ENCODE data around the gene COX19.

The COX19 gene

GRCh38 chr7:958221-959200, 16.8 kb downstream of the COX19 start:
- H3K4me3 ChIP-seq (ENCODE audit: low read depth, low read length) = no peak overlapping the region
- DNase-seq (ENCODE audit: low read depth) = no peak
- TF ChIP-seq POLR2A (IDR thresholded peaks at IDR 0.05; ENCODE audit: extremely low read depth, insufficient read length) (no peak), MAX (IDR thresholded peaks at IDR 0.05; ENCODE audit: low read depth, low read length) (no peak), MYC (IDR thresholded peaks at IDR 0.05; ENCODE audit: low read depth, low read length) (no peak), CTCF (IDR thresholded peaks at IDR 0.05; ENCODE audit: low read depth, low read length) (peak; percentile 6)

GRCh38 chr7:957418-958220, 17.7 kb downstream of the COX19 start:
- peak; percentile 47; the same call in 1 of the 2 replicates for TF ChIP-seq MYC (IDR thresholded peaks at IDR 0.05; ENCODE audit: low read depth, low read length)
- peak; percentile 11 for TF ChIP-seq POLR2A (IDR thresholded peaks at IDR 0.05; ENCODE audit: extremely low read depth, insufficient read length)
- TF ChIP-seq MAX (IDR thresholded peaks at IDR 0.05; ENCODE audit: low read depth, low read length) = peak; percentile 80
- TF ChIP-seq CTCF (IDR thresholded peaks at IDR 0.05; ENCODE audit: low read depth, low read length) = no peak
- peak; percentile 97 for DNase-seq (ENCODE audit: low read depth)
- H3K4me3 ChIP-seq (ENCODE audit: low read depth, low read length) = no peak overlapping the region

- DNase-seq (ENCODE audit: low read depth) = peak; percentile 3
- TF ChIP-seq CTCF (IDR thresholded peaks at IDR 0.05; ENCODE audit: low read depth, low read length) (no peak), MYC (IDR thresholded peaks at IDR 0.05; ENCODE audit: low read depth, low read length) (no peak), POLR2A (IDR thresholded peaks at IDR 0.05; ENCODE audit: extremely low read depth, insufficient read length) (no peak), MAX (IDR thresholded peaks at IDR 0.05; ENCODE audit: low read depth, low read length) (no peak)
These were observed 19.3 kb downstream of the COX19 start for GRCh38 chr7:956031-956430.

GRCh38 chr7:954330-955238, 20.8 kb downstream of the COX19 start, which contains the start of gene ADAP1:
TSS of gene ADAP1 (minus strand) at chr7:954680. CDS start at chr7:954477, 203 bp downstream.
- peak; percentile 18; the same call in 1 of the 2 replicates for TF ChIP-seq MYC (IDR thresholded peaks at IDR 0.05; ENCODE audit: low read depth, low read length)
- TF ChIP-seq MAX (IDR thresholded peaks at IDR 0.05; ENCODE audit: low read depth, low read length) = peak; percentile 48; the same call in 1 of the 2 replicates
- no peak for TF ChIP-seq CTCF (IDR thresholded peaks at IDR 0.05; ENCODE audit: low read depth, low read length)
- peak; percentile 19 for TF ChIP-seq POLR2A (IDR thresholded peaks at IDR 0.05; ENCODE audit: extremely low read depth, insufficient read length)
- peak; percentile 85 for DNase-seq (ENCODE audit: low read depth)
- H3K4me3 ChIP-seq (ENCODE audit: low read depth, low read length) = peak within 1 kb of the TSS; percentile 63

More at GRCh38 chr7:956031-956430, 19.3 kb downstream of the COX19 start:
- H3K4me3 ChIP-seq (ENCODE audit: low read depth, low read length) = no peak overlapping the region

Measured in NB4 (cell line).